Adipocyte (in vitro differentiated cells): ENCODE data around the gene GPR137B.

ENCODE experiments used
- DNase-seq: peaks from one replicate; pipeline ENCODE4 v3.0.0-alpha.2; 2015; ENCODE audit warnings: low read depth
- H3K27me3 ChIP-seq: replicated peaks from 2 replicates; pipeline ENCODE4 v1.7.0; 2013; ENCODE audit warnings: mild to moderate bottlenecking, low read length, moderate library complexity; ENCODE audit not compliant: control insufficient read depth, insufficient read depth
- H3K36me3 ChIP-seq: 2 replicates; pipeline ENCODE4 v1.7.0; 2013; ENCODE audit warnings: low read length, mild to moderate bottlenecking, moderate library complexity; ENCODE audit not compliant: control insufficient read depth, insufficient read depth, severe bottlenecking
- H3K4me1 ChIP-seq: 2 replicates; pipeline ENCODE4 v1.7.0; 2013; ENCODE audit warnings: mild to moderate bottlenecking, low read length, moderate library complexity; ENCODE audit not compliant: control insufficient read depth, insufficient read depth
- H3K4me3 ChIP-seq: 2 replicates; pipeline ENCODE4 v1.7.0; 2013; ENCODE audit warnings: mild to moderate bottlenecking, low read length, moderate library complexity
- H3K9ac ChIP-seq: 2 replicates; pipeline ENCODE4 v1.7.0; 2013; ENCODE audit warnings: mild to moderate bottlenecking, low read length, moderate library complexity
- H3K9me3 ChIP-seq: 2 replicates; pipeline ENCODE4 v1.7.0; 2013; ENCODE audit warnings: mild to moderate bottlenecking, low read length, moderate library complexity; ENCODE audit not compliant: control insufficient read depth

Gene GPR137B

DNA sequence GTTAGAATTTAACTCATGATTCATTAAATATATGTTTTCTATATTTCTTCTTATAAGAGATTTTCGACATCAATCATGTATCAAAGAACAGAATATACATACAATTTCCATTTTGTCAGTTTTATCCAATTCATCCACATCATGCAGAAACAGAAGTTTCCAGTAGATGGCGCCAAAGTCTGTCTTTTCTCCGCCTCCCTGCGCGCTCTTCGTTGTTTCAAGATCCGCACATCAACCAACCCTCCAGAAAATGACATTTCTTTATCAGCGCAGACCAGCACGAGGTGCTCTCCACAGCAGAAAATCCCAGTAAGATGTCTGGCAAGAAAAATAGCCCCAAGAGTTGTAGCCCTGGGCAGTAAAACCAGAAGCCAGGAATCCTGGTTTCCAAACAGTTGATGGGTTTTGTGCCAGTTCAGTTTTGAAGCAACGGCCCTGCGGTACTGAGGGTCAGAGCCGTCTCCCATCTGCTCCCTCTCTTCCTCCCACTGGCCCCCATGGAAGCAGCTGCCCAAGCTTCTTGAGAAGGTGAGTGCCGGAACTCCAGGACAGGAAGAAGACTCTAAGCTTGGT, 38.6 kb upstream of the GPR137B start:
- Histone ChIP-seq H3K36me3 (no peaks in the 10 kb centered on the region), H3K4me1 (peaks cover 3% of the 10 kb centered on the region), H3K4me3 (no peak overlapping the region), H3K27me3 (peaks cover 8% of the 10 kb centered on the region), H3K9me3 (no peaks in the 10 kb centered on the region), H3K9ac (no peak overlapping the region)
- peak; percentile 84 for DNase-seq

GRCh38 chr1:236107121-236107907, 35.0 kb upstream of the GPR137B start:
- no peak overlapping the region for H3K9ac ChIP-seq
- H3K9me3 ChIP-seq, result no peaks in the 10 kb centered on the region
- DNase-seq, result no peak
- no peaks in the 10 kb centered on the region for H3K36me3 ChIP-seq
- H3K4me3 ChIP-seq, result no peak overlapping the region
- H3K27me3 ChIP-seq, result peaks cover 7% of the 10 kb centered on the region
- H3K4me1 ChIP-seq, result no peaks in the 10 kb centered on the region

- no peaks in the 10 kb centered on the region for H3K4me1 ChIP-seq
- no peak overlapping the region for H3K4me3 ChIP-seq
- peak; percentile 43 for DNase-seq
- no peaks in the 10 kb centered on the region for H3K9me3 ChIP-seq
- H3K9ac ChIP-seq, result no peak overlapping the region
- H3K36me3 ChIP-seq, result no peaks in the 10 kb centered on the region
- peaks cover 7% of the 10 kb centered on the region for H3K27me3 ChIP-seq
Observed at GRCh38 chr1:236108027-236108648, 34.2 kb upstream of the GPR137B start.

- Histone ChIP-seq H3K9me3 (no peaks in the 10 kb centered on the region), H3K36me3 (no peaks in the 10 kb centered on the region), H3K4me1 (no peaks in the 10 kb centered on the region), H3K9ac (no peak overlapping the region), H3K4me3 (no peak overlapping the region), H3K27me3 (peaks cover 12% of the 10 kb centered on the region)
- no peak for DNase-seq
Observed at GRCh38 chr1:236110137-236110536, 32.2 kb upstream of the GPR137B start.

GRCh38 chr1:236111527-236112331, 30.6 kb upstream of the GPR137B start:
- no peak for DNase-seq

GRCh38 chr1:236112332-236112627, 30.1 kb upstream of the GPR137B start:
- no peaks in the 10 kb centered on the region for H3K9me3 ChIP-seq
- no peak overlapping the region for H3K9ac ChIP-seq
- H3K36me3 ChIP-seq, result no peaks in the 10 kb centered on the region
- H3K27me3 ChIP-seq, result peaks cover 12% of the 10 kb centered on the region
- no peaks in the 10 kb centered on the region for H3K4me1 ChIP-seq
- DNase-seq, result no peak
- no peak overlapping the region for H3K4me3 ChIP-seq

More at GRCh38 chr1:236111527-236112331, 30.6 kb upstream of the GPR137B start:
- no peaks in the 10 kb centered on the region for H3K36me3 ChIP-seq
- H3K4me1 ChIP-seq, result no peaks in the 10 kb centered on the region
- H3K9me3 ChIP-seq, result no peaks in the 10 kb centered on the region
- H3K9ac ChIP-seq, result no peak overlapping the region
- peaks cover 12% of the 10 kb centered on the region for H3K27me3 ChIP-seq
- H3K4me3 ChIP-seq, result no peak overlapping the region

DNA sequence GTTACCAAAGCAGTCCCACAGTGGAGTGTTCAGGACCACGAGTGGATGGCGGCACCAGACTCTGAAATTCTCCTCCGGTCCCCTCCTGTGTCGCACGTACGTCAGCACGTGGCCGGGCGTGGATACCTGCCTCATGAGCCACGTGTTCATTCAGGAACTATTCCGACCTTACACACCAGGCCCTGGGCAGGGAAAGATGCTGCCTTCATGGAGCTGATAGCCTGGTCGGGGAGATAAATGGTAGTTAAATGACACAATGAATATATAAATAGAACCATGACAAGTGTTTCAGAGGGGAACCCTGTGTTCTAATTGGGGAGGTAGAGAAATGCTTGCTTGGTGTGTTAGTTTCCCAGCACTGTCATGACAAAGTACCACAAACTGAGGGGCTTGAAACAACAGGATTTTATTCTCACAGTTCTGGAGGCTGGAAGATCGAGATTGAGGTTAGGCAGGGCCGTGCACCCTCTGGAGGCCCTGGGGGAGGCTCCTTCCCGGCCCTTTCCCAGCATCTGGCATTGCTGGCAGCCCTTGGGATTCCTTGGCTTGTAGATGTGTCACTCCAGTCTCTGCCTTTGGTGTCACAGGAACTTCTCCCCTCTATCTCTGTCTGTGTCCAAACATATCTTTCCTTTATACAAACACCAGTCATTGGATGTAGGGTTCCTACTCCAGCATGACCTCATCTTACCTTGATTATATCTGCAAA, 28.9 kb upstream of the GPR137B start:
- Histone ChIP-seq H3K9me3 (no peaks in the 10 kb centered on the region), H3K36me3 (no peaks in the 10 kb centered on the region), H3K4me1 (no peaks in the 10 kb centered on the region), H3K4me3 (no peak overlapping the region), H3K9ac (no peak overlapping the region), H3K27me3 (peaks cover 16% of the 10 kb centered on the region)
- DNase-seq, result no peak

DNA sequence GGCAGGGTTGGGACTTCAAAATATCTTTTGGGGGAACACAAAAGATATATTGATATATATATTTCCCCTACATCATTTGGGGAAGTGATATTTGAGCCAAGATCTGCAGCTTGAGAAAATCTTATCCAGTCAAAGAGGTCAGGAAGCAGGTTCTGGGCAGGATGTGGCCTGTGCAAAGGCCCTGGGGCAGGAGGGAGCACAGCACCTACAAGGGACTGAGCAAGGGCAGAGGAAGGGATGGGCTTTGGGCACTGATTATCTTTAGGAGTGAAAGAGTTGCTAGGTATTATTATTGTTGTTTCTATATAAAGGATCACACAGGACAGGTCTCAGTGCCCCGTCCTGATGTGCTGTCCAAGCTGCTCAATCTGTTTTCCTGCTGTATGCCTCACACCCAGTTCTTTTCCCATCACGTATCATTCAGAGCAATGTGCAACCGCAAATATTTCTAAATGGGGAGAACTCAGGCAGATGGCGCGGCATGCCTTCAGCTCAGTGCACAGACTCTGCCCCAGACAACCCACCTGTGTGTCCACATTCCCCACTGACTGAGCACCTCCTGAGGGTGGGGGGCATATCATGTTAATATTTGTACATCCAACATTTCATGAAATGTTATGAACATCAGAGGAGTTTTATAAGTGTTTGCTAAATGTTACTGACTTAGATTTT, 28.1 kb upstream of the GPR137B start:
- H3K4me1 ChIP-seq, result no peaks in the 10 kb centered on the region
- H3K36me3 ChIP-seq, result no peaks in the 10 kb centered on the region
- no peak for DNase-seq
- H3K9me3 ChIP-seq, result no peaks in the 10 kb centered on the region
- H3K27me3 ChIP-seq, result peaks cover 16% of the 10 kb centered on the region
- no peak overlapping the region for H3K9ac ChIP-seq
- H3K4me3 ChIP-seq, result no peak overlapping the region

GRCh38 chr1:236117710-236118109, 24.6 kb upstream of the GPR137B start:
- Histone ChIP-seq H3K9ac (no peak overlapping the region), H3K4me3 (no peak overlapping the region), H3K4me1 (no peaks in the 10 kb centered on the region), H3K27me3 (peaks cover 16% of the 10 kb centered on the region), H3K36me3 (no peaks in the 10 kb centered on the region), H3K9me3 (no peaks in the 10 kb centered on the region)
- DNase-seq, result no peak

DNA sequence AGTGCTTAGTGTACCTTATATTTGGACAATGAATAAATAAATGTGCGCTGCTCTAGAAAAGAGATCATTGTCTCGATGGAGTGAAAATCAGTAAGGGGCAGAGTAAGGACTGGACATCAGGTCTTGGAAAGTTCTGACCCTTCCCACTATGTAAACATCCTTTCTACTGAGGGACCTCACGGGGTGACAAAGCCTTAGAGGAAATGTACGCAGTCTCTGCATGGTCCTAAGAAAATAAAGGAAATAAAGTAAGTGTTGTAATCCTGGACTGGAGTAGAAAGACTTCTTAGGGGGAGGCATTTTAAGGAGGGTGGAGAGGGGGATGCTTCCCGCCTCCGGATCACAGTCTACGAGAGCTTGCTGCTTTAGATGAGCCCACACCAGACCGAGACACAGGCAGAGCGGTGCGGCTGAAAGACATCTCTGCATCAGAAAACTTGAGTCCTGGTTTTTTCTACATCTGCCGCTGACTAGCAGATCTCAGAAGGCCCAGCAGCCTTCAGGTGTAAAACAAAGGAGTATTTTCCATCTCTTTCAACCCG, 22.3 kb upstream of the GPR137B start:
- H3K4me1 ChIP-seq, result no peaks in the 10 kb centered on the region
- H3K9ac ChIP-seq, result no peak overlapping the region
- H3K9me3 ChIP-seq, result no peaks in the 10 kb centered on the region
- peaks cover 28% of the 10 kb centered on the region for H3K27me3 ChIP-seq
- no peaks in the 10 kb centered on the region for H3K36me3 ChIP-seq
- no peak overlapping the region for H3K4me3 ChIP-seq
- DNase-seq, result no peak
